Stimulated activated CD8-positive, alpha-beta memory T cell treated with anti-CD3 and anti-CD28 coated beads, Interleukin-4, amount 100 ng/mL, for 48 hours (primary cell): ENCODE measurements around the gene SLC27A3.

Experiments used
- DNase-seq: peaks from one replicate; pipeline ENCODE4 v3.0.0-alpha.2; 2020

The SLC27A3 gene

GRCh38 chr1:153774780-153775457, at the start of gene SLC27A3:
Gene SLC27A3, plus strand, starts transcription at chr1:153775407. Its CDS starts 91 bp downstream, at chr1:153775498.
- peak; percentile 45 for DNase-seq

- DNase-seq: peak; percentile 99
These were observed 47.5 kb upstream of the SLC27A3 start, which contains the start of gene INTS3 for GRCh38 chr1:153727463-153728304. Gene INTS3, plus strand, starts transcription at chr1:153728050. Its CDS starts 585 bp downstream, at chr1:153728635.

GRCh38 chr1:153728305-153729066, 46.7 kb upstream of the SLC27A3 start:
- DNase-seq: peak; percentile 56

- DNase-seq: no peak
These were observed 44.7 kb upstream of the SLC27A3 start for GRCh38 chr1:153730468-153730988.

GRCh38 chr1:153733970-153734369, 41.2 kb upstream of the SLC27A3 start:
- DNase-seq: no peak

- DNase-seq: no peak
These were observed 40.7 kb upstream of the SLC27A3 start for GRCh38 chr1:153734396-153735089.

GRCh38 chr1:153735090-153735420, 40.2 kb upstream of the SLC27A3 start:
- no peak for DNase-seq

GRCh38 chr1:153741986-153742385, 33.2 kb upstream of the SLC27A3 start:
- no peak for DNase-seq

GRCh38 chr1:153742411-153743142, 32.6 kb upstream of the SLC27A3 start:
- no peak for DNase-seq

- DNase-seq: no peak
These were observed 29.8 kb upstream of the SLC27A3 start for GRCh38 chr1:153745417-153745816.

GRCh38 chr1:153746174-153746573, 29.0 kb upstream of the SLC27A3 start:
- DNase-seq: no peak

GRCh38 chr1:153748903-153749302, 26.3 kb upstream of the SLC27A3 start:
- DNase-seq: no peak

GRCh38 chr1:153749408-153750005, 25.7 kb upstream of the SLC27A3 start:
- peak; percentile 84 for DNase-seq

GRCh38 chr1:153750026-153750995, 24.9 kb upstream of the SLC27A3 start:
- no peak for DNase-seq

- DNase-seq: no peak
These were observed 23.1 kb upstream of the SLC27A3 start for GRCh38 chr1:153752072-153752471.

- no peak for DNase-seq
These were observed 22.5 kb upstream of the SLC27A3 start for GRCh38 chr1:153752571-153753195.

- DNase-seq: no peak
These were observed 20.9 kb upstream of the SLC27A3 start for GRCh38 chr1:153754266-153754665.

GRCh38 chr1:153760440-153760839, 14.8 kb upstream of the SLC27A3 start:
- no peak for DNase-seq

- DNase-seq: no peak
These were observed 11.6 kb upstream of the SLC27A3 start for GRCh38 chr1:153763365-153764225.
